ENCODE results near the gene PCDH9.

The PCDH9 gene

GRCh38 chr13:66965181-66965580, 265.0 kb downstream of the PCDH9 start:
- DNase-seq: no peak

- DNase-seq: no peak
These were observed 267.2 kb downstream of the PCDH9 start for GRCh38 chr13:66962953-66963352.

GRCh38 chr13:66958611-66959010, 271.5 kb downstream of the PCDH9 start:
- DNase-seq: no peak

- DNase-seq: no peak
These were observed 277.6 kb downstream of the PCDH9 start for GRCh38 chr13:66952507-66952906.

- no peak for DNase-seq
These were observed 278.7 kb downstream of the PCDH9 start for GRCh38 chr13:66951426-66951825.

- no peak for DNase-seq
These were observed 279.5 kb downstream of the PCDH9 start for GRCh38 chr13:66950666-66951065.

- DNase-seq: no peak
These were observed 281.2 kb downstream of the PCDH9 start for GRCh38 chr13:66948910-66949309.

- no peak for DNase-seq
These were observed 286.6 kb downstream of the PCDH9 start for GRCh38 chr13:66943530-66943929.

- DNase-seq: no peak
These were observed 290.0 kb downstream of the PCDH9 start for GRCh38 chr13:66940113-66940512.

- no peak for DNase-seq
These were observed 292.7 kb downstream of the PCDH9 start for GRCh38 chr13:66937423-66937822.

- DNase-seq: no peak
These were observed 296.1 kb downstream of the PCDH9 start for GRCh38 chr13:66933994-66934393.

GRCh38 chr13:66933527-66933926, 296.6 kb downstream of the PCDH9 start:
- DNase-seq: no peak

- DNase-seq: no peak
These were observed 302.6 kb downstream of the PCDH9 start for GRCh38 chr13:66927562-66927961.

GRCh38 chr13:66926851-66927524, 303.1 kb downstream of the PCDH9 start:
- DNase-seq: no peak

GRCh38 chr13:66926200-66926850, 303.8 kb downstream of the PCDH9 start:
- DNase-seq: no peak

GRCh38 chr13:66922444-66922843, 307.7 kb downstream of the PCDH9 start:
- no peak for DNase-seq

- DNase-seq: no peak
These were observed 308.7 kb downstream of the PCDH9 start for GRCh38 chr13:66921437-66921836.

- DNase-seq: no peak
These were observed 314.4 kb downstream of the PCDH9 start for GRCh38 chr13:66915596-66916185.

- no peak for DNase-seq
These were observed 316.0 kb downstream of the PCDH9 start for GRCh38 chr13:66914155-66914554.

- no peak for DNase-seq
These were observed 318.7 kb downstream of the PCDH9 start for GRCh38 chr13:66911411-66911939.

- no peak for DNase-seq
These were observed 330.2 kb downstream of the PCDH9 start for GRCh38 chr13:66899955-66900354.

GRCh38 chr13:66896933-66897332, 333.2 kb downstream of the PCDH9 start:
- no peak for DNase-seq

GRCh38 chr13:66895780-66896179, 334.4 kb downstream of the PCDH9 start:
- DNase-seq: no peak

GRCh38 chr13:66895320-66895719, 334.8 kb downstream of the PCDH9 start:
- no peak for DNase-seq
